Neural cell (in vitro differentiated cells): Measurements from ENCODE around the gene DDX31. TPM values are rescaled to one million over a fixed set of nuclear protein-coding genes. Genes with fewer than 3 reads are reported as not detected.

Source experiments
- H2AFZ ChIP-seq: fragments of 200-600, 300-800 bp; sonication (generic), shearing (Covaris generic); 2 replicates; pipeline ENCODE4 v1.6.0; 2014; ENCODE audit warnings: low read depth, mild to moderate bottlenecking, antibody characterized with exemption, low read length, moderate library complexity
- H3F3A ChIP-seq: fragments of 200-600 bp; shearing (Covaris generic); 2 replicates; pipeline ENCODE4 v1.6.1; 2016; ENCODE audit warnings: mild to moderate bottlenecking, moderate library complexity, mixed read lengths, antibody characterized with exemption, low read length; ENCODE audit not compliant: insufficient read depth, poor library complexity, severe bottlenecking
- H3K27ac ChIP-seq: fragments of 200-600, 300-800 bp; sonication (generic), shearing (Covaris generic); 2 replicates; pipeline ENCODE4 v1.5.1; 2014; ENCODE audit warnings: mild to moderate bottlenecking, low read length, moderate library complexity
- H3K27me3 ChIP-seq: fragments of 300-800, 200-600 bp; sonication (generic), shearing (Covaris generic); 2 replicates; pipeline ENCODE4 v1.6.0; 2014; ENCODE audit warnings: mild to moderate bottlenecking, low read depth, low read length, moderate library complexity; ENCODE audit not compliant: insufficient read depth
- H3K36me3 ChIP-seq: fragments of 300-800, 200-600 bp; sonication (generic), shearing (Covaris generic); 2 replicates; pipeline ENCODE4 v1.5.1; 2014; ENCODE audit warnings: mild to moderate bottlenecking, antibody characterized with exemption, low read length, moderate library complexity; ENCODE audit not compliant: insufficient read depth
- H3K4me2 ChIP-seq: fragments of 300-800, 200-600 bp; sonication (generic), shearing (Covaris generic); 2 replicates; pipeline ENCODE4 v1.6.0; 2014; ENCODE audit warnings: mild to moderate bottlenecking, low read length
- H3K4me3 ChIP-seq: fragments of 300-800, 200-600 bp; sonication (generic), shearing (Covaris generic); 2 replicates; pipeline ENCODE4 v1.5.1; 2014; ENCODE audit warnings: mild to moderate bottlenecking, low read length, moderate library complexity
- H3K79me2 ChIP-seq: fragments of 200-600 bp; shearing (Covaris generic); replicated peaks from 2 replicates; pipeline ENCODE4 v1.6.0; 2014; ENCODE audit warnings: mild to moderate bottlenecking, low read length, moderate library complexity; ENCODE audit not compliant: insufficient read depth
- H3K9ac ChIP-seq: fragments of 300-800, 200-600 bp; sonication (generic), shearing (Covaris generic); 2 replicates; pipeline ENCODE4 v1.6.1; 2016; ENCODE audit warnings: mild to moderate bottlenecking, low read length, mixed read lengths
- H3K9me2 ChIP-seq: fragments of 200-600 bp; shearing (Covaris generic); 2 replicates; pipeline ENCODE4 v1.6.1; 2016; ENCODE audit warnings: mild to moderate bottlenecking, low read length, mixed read lengths; ENCODE audit not compliant: insufficient read depth
- H3K9me3 ChIP-seq: fragments of 200-600, 300-800 bp; sonication (generic), shearing (Covaris generic); 2 replicates; pipeline ENCODE4 v1.6.1; 2016; ENCODE audit warnings: mild to moderate bottlenecking, mixed run types, low read length, moderate library complexity, mixed read lengths
- H4K20me1 ChIP-seq: fragments of 200-600 bp; shearing (Covaris generic); 2 replicates; pipeline ENCODE4 v1.6.1; 2016; ENCODE audit warnings: mild to moderate bottlenecking, mixed run types; ENCODE audit not compliant: insufficient read depth
- EP300 ChIP-seq: fragments of 450-650 bp; conservative IDR thresholded peaks from 2 replicates; pipeline ENCODE4 v1.6.1; 2014; ENCODE audit warnings: antibody characterized with exemption, mild to moderate bottlenecking, moderate library complexity; ENCODE audit not compliant: poor library complexity, severe bottlenecking
- EZH2 ChIP-seq: fragments of 200-600, 300-800 bp; shearing (Covaris generic), sonication (generic); IDR thresholded peaks from 2 replicates; pipeline ENCODE4 v1.6.1; 2014; ENCODE audit warnings: antibody characterized with exemption, low read length, borderline replicate concordance, mild to moderate bottlenecking; ENCODE audit not compliant: insufficient read depth, poor library complexity, severe bottlenecking
- MXI1 ChIP-seq: fragments of 450-650 bp; conservative IDR thresholded peaks from 2 replicates; pipeline ENCODE4 v1.6.1; 2014; ENCODE audit warnings: antibody characterized with exemption, mild to moderate bottlenecking; ENCODE audit not compliant: poor library complexity, severe bottlenecking
- POLR2AphosphoS5 ChIP-seq: IDR thresholded peaks from 2 replicates; pipeline ENCODE4 v1.6.1; 2012
- RAD21 ChIP-seq: fragments of 450-650 bp; conservative IDR thresholded peaks from 2 replicates; pipeline ENCODE4 v1.6.1; 2014; ENCODE audit warnings: antibody characterized with exemption, mild to moderate bottlenecking, moderate library complexity
- SMC3 ChIP-seq: fragments of 450-650 bp; conservative IDR thresholded peaks from 2 replicates; pipeline ENCODE4 v1.6.1; 2014; ENCODE audit warnings: antibody characterized with exemption, mild to moderate bottlenecking, moderate library complexity; ENCODE audit not compliant: poor library complexity
- TAF1 ChIP-seq: IDR thresholded peaks from 2 replicates; pipeline ENCODE4 v1.6.1; 2012; ENCODE audit warnings: low read depth
- polyA plus RNA-seq: library from polyadenylated mRNA; depleted of rRNA; stranded (reverse); fragments of >200 nt; gene quantifications from 2 replicates; pipeline ENCODE4 v1.2.3, GENCODE V29; 2014
- TF ChIP-seq, protein P1 (sequence below): IDR thresholded peaks from 2 replicates; pipeline ENCODE4 v1.6.1; 2012; ENCODE audit warnings: borderline replicate concordance
- TF ChIP-seq, protein P2 (sequence below): fragments of 450-650 bp; IDR thresholded peaks from 2 replicates; pipeline ENCODE4 v1.5.1; 2014; ENCODE audit warnings: antibody characterized with exemption, mild to moderate bottlenecking, moderate library complexity; ENCODE audit not compliant: poor library complexity, severe bottlenecking

Gene DDX31
- polyA plus RNA-seq, 1 donor from 2014 or later: 12.8 TPM

- Histone ChIP-seq H3K27me3 (no peaks in the 10 kb centered on the region), H2AFZ (no peak overlapping the region), H3K27ac (no peak overlapping the region), H3K4me2 (no peak overlapping the region), H3F3A (no peaks in the 10 kb centered on the region), H3K9me3 (peaks cover 18% of the 10 kb centered on the region), H3K79me2 (no peaks in the 10 kb centered on the region), H3K4me3 (no peak overlapping the region), H4K20me1 (no peaks in the 10 kb centered on the region), H3K9me2 (no peaks in the 10 kb centered on the region), H3K9ac (no peak overlapping the region), H3K36me3 (peaks cover 4% of the 10 kb centered on the region)
- TF ChIP-seq, protein P1, sequence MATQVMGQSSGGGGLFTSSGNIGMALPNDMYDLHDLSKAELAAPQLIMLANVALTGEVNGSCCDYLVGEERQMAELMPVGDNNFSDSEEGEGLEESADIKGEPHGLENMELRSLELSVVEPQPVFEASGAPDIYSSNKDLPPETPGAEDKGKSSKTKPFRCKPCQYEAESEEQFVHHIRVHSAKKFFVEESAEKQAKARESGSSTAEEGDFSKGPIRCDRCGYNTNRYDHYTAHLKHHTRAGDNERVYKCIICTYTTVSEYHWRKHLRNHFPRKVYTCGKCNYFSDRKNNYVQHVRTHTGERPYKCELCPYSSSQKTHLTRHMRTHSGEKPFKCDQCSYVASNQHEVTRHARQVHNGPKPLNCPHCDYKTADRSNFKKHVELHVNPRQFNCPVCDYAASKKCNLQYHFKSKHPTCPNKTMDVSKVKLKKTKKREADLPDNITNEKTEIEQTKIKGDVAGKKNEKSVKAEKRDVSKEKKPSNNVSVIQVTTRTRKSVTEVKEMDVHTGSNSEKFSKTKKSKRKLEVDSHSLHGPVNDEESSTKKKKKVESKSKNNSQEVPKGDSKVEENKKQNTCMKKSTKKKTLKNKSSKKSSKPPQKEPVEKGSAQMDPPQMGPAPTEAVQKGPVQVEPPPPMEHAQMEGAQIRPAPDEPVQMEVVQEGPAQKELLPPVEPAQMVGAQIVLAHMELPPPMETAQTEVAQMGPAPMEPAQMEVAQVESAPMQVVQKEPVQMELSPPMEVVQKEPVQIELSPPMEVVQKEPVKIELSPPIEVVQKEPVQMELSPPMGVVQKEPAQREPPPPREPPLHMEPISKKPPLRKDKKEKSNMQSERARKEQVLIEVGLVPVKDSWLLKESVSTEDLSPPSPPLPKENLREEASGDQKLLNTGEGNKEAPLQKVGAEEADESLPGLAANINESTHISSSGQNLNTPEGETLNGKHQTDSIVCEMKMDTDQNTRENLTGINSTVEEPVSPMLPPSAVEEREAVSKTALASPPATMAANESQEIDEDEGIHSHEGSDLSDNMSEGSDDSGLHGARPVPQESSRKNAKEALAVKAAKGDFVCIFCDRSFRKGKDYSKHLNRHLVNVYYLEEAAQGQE: no peak
- TF ChIP-seq, protein P2, sequence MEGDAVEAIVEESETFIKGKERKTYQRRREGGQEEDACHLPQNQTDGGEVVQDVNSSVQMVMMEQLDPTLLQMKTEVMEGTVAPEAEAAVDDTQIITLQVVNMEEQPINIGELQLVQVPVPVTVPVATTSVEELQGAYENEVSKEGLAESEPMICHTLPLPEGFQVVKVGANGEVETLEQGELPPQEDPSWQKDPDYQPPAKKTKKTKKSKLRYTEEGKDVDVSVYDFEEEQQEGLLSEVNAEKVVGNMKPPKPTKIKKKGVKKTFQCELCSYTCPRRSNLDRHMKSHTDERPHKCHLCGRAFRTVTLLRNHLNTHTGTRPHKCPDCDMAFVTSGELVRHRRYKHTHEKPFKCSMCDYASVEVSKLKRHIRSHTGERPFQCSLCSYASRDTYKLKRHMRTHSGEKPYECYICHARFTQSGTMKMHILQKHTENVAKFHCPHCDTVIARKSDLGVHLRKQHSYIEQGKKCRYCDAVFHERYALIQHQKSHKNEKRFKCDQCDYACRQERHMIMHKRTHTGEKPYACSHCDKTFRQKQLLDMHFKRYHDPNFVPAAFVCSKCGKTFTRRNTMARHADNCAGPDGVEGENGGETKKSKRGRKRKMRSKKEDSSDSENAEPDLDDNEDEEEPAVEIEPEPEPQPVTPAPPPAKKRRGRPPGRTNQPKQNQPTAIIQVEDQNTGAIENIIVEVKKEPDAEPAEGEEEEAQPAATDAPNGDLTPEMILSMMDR: no peak
- TF ChIP-seq EP300: no peak
- TF ChIP-seq POLR2AphosphoS5: no peak
- no peak for TF ChIP-seq EZH2
- no peak for TF ChIP-seq TAF1
- TF ChIP-seq MXI1: no peak
- TF ChIP-seq SMC3: no peak
- no peak for TF ChIP-seq RAD21
These were observed 24.4 kb upstream of the DDX31 start for GRCh38 chr9:132694144-132694543.

GRCh38 chr9:132690696-132691095 is 20.9 kb upstream of the DDX31 start:
- Histone ChIP-seq H3K9ac (no peak overlapping the region), H3K9me3 (no peaks in the 10 kb centered on the region), H3K27me3 (no peaks in the 10 kb centered on the region), H3K9me2 (no peaks in the 10 kb centered on the region), H3K36me3 (peaks cover 4% of the 10 kb centered on the region), H3F3A (no peaks in the 10 kb centered on the region), H4K20me1 (no peaks in the 10 kb centered on the region), H3K4me2 (no peak overlapping the region), H3K27ac (no peak overlapping the region), H3K79me2 (no peaks in the 10 kb centered on the region), H3K4me3 (no peak overlapping the region), H2AFZ (no peak overlapping the region)
- TF ChIP-seq RAD21 (no peak), EP300 (no peak), POLR2AphosphoS5 (no peak), EZH2 (no peak), TAF1 (no peak), SMC3 (no peak), MXI1 (no peak)
- TF ChIP-seq, protein P2: no peak
- TF ChIP-seq, protein P1: no peak
